ENCODE data around the gene CCHCR1.
A peak's percentile ranks its signal among the peaks of the same experiment; 100 is the strongest.

The CCHCR1 gene

DNA sequence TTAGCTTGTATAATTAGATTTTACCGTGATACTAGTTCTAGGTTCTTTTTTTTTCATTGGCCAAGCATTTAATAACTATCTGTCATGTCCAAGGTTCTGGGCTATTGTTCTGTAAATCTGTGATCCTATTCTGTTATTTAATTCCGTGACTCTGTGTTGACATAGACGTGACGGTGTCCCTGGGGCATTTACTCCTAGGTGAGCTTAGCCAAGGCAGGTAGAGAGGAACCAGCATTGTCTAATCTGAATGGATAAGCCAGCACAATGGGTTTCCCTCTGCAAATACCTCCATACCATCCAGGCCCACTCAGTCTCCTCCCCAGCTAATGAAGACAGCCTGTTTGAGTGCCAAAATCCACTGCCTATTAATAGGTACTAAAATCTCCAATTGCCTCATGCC is 28.5 kb downstream of the CCHCR1 start:
- DNase-seq (ENCODE audit: low read depth, low spot score) = no peak

DNA sequence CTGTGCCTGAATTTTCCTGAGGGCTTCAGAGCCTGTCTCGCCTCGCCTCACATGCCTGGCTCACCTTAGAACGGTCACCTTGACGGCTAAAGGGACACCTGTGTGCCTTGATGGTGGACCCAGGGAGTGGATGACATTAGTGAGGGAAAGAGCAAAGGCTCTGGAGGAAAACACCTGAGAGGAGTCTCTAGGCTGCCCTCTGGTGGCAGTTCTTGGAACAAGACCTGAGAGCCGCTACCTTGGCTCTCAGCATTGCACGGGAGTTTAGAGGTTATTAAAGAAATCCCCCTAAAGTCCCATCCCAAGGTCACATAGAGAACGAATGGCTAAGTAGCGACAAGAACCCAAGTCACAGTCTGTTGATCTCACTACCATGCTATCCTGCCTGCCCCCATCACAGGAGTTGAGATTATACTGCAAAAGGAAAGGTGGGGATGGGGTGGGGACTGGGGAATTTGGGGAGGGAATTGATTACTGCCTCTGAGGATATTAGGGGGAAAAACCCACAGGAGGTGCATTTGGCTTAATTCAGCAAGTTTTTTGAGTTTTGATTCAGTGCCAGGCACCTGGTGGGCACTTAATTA is 29.4 kb downstream of the CCHCR1 start:
- DNase-seq (ENCODE audit: low read depth, low spot score) = peak; percentile 53

DNA sequence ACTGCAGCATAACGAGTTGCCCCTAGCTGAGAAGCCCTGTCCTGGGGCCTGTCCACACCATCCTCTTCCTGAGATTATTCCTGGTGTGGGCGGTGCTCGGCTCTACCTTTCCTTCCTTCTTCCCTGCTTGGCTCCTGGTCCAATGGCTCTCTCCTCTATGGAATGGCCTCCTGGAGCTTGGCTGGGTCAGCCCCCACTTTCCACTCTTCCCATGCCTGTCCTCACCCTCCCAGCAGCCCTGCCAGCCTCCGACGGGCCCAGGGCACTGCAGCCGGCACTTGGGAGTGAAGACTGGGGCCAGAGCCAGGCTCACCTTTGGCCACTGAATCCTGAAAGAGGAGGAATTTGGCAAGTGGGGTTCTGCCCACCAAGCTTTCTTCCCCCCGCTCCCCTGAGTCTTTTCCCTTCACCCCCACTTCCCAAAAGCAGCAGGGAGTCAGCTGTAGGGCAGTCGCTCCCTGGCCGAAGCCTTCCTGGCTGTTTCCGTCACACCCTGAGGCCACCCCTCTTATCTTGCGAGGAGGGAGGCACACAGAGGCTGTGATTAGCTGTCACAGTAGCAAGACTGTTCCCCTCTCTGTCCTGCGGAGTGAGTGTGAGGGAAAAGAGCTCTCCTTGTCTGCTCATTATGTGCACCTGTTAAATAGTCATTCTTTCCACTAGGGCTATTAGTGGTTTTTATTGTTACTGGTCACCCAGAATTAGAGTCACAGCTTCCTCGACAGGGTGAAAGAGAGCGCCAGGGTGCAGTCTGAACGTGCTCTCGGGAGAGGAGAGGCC is 31.0 kb downstream of the CCHCR1 start:
- DNase-seq (ENCODE audit: low read depth, low spot score) = no peak

DNA sequence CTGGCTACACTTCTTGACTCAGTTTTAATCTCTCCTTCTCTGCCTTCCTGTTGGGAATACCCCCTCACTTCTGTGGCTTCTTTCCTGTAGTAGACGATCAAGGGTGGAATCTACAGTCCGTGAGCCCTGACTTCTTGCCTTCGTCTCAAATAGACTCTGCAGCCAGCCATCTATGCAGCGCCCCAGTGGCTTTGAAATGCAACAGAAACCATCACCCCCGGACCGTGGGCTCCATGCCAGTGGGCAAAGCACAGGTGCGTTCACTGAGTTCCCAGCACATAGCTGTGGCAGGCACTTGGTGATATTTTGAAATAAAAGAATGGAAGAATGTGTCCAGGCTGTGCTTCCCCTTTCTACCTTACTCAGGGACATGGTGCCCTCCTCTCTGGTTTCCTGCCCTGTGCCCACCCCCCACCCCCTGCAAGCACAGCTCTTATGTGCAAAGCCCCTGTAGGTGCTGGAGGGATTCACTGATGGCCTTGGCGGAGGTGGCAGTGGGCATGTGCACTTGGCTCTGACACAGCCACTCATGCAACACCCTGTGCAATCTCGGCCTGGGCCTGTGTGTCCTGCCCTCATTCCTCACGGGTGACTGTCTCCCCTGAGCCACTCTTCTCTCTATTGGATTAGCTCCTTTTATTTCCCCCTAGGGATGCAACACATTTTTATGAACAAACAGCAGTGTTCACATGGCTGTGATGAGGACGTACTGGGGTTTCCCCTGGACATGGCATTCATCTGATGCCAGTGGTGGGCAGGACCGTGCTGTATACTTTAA is 31.8 kb downstream of the CCHCR1 start:
- DNase-seq (ENCODE audit: low read depth, low spot score) = no peak

DNA sequence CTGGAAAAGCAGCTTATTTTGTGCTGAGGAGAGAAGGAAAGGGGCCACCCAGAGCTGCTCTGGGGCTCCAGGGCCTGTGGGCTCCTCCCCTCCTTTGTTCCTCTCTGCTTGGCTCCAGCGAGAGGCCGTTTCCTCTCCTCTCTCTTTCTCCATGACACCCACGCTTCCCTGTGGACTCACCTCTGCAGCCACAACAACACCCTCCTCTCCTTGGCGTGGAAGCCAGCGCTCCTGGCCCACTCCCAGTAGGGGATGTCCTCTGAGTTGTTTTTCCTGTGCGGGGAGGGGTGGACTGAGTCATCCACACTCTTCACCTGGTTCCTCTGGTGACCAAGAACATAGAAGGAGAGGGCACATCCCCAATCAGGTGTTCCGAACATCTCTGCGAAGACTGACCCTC is 32.4 kb downstream of the CCHCR1 start:
- no peak for DNase-seq (ENCODE audit: low read depth, low spot score)

DNA sequence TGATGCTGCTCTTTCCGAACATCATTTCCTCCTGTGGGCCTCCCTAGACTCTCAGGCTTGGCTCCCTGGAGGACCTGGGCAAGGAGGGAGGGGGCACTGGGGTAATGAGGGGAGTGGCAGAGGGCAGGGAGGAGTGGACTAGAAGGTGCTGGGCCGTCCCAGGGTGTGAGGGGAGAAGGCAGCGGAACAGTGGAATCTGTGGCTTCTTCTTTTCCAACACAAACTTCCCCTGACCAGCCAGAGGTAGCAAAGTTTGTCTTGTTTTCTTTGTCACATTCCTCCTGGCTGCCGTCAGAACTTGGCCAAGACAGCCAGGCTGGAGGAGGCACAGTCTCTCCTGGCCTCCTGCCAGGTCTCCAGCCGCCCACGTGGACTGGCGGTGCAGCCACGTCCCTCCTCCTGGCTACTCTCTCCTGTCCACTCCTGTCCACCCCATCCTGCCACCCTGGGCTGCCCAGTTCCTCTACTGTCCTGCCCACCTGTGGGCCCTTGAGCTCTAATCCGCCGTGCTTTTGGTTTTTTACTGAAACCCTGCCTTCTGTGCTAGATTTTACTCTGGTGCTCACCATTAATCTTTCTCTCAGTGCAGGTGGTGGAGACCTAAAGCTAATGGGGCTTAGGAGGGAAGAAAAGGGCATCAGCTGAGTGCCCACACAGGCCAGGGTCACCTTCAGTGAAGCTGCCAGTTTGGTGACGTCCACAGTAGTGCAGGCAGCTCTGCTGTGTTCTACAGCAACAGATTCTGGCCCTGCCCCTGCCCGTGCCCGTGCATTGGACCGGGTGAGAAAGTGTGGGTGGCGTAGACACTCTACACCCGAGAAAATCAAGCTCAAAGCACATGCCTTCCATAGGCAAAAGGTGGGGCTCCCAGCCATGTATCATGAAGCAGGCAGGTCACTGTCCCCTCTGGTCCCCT is 34.6 kb downstream of the CCHCR1 start:
- no peak for DNase-seq (ENCODE audit: low read depth, low spot score)

DNA sequence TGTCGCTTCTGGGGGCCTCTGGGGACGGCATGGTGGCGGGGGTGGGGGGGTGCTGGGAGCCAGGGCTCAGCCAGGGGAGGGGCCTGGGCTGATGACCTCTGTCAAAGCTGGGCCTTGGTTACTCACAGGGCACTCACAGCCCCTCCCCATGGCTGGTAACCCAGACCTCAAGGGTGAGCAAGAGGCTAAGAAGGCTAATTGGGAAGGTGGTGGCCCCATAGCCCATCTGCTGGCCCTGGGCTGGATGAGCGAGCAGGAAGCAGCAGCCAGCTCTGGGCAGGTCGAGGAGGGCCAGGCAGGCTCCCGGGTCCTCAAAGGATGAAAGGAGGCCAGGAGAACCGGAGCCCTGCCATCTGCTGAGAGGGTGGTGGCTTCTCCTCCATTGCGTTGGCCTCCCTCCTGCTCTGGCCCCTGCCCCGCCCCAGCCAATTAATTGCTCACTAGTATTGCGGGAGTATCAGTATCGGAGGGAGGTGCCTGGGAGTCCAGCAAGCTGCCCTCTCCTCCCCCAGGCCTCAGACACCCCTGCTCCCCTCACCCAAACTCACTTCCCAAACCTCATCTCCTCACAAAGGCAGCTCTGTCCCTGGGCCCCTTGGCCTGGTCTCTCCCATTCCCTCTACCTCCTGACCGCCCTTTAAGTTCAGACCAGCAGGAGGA is 36.3 kb downstream of the CCHCR1 start:
- DNase-seq (ENCODE audit: low read depth, low spot score) = no peak

DNA sequence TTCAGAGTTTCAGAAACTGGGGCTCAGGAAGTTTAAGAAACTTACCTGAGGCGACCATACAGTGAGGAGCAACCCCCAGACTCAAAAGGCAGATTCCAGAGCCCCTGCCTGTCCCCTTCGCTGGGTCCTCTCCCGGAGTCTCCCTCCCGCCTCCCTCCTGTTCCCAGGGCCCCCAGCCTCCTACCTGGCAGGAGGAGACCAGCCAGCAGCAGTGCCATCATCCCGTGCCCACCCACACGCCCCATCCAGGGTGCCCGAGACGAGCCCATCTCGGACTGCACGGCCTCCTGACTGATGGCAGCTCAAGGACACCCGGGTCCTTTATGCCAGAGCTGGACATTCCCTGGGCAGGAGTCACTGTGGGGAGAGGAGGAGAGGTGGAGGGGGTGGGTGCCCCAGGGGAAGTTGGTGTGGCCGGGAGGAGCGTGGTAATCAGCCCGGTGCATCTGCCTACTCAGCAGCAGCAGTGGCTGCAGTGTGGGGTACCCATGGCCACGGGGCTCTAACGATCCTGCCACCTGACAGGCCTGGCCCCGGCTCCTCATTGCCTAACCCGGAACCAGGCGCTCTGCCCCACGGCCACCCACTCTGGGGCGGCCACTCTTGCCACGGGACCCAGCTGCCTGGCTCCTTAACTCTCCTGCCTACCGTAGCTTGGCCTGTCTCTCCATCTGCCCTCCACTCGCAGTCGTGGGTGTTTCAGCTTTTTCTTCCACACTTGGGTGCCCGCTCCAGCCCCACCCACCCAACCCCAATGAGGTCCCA is 37.3 kb downstream of the CCHCR1 start, which contains the start of gene CDSN:
Gene CDSN (minus strand): TSS at position 296 of the 765 bp plus-strand sequence. CDS start 27 bp downstream, at position 269.
- no peak for DNase-seq (ENCODE audit: low read depth, low spot score)

DNA sequence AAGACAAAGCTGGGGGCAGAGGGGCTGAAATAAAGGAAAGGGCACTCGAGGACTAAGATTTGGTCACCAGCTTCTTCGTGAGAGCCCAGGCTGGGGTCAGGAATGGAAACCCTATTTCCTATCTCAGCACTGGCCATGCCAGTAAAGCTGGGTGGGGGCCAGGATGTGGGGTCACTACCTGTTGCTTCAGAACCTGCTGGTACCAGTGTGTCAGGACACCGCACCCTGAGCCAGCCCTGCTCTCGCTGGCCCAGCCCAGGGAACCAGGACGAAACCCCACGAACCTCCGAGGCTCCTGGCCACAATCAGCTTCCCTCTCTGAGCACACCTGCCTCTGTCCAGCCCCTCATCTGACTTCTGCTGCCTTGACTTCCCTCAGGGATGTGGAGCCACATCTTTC is 39.4 kb downstream of the CCHCR1 start:
- DNase-seq (ENCODE audit: low read depth, low spot score) = no peak

DNA sequence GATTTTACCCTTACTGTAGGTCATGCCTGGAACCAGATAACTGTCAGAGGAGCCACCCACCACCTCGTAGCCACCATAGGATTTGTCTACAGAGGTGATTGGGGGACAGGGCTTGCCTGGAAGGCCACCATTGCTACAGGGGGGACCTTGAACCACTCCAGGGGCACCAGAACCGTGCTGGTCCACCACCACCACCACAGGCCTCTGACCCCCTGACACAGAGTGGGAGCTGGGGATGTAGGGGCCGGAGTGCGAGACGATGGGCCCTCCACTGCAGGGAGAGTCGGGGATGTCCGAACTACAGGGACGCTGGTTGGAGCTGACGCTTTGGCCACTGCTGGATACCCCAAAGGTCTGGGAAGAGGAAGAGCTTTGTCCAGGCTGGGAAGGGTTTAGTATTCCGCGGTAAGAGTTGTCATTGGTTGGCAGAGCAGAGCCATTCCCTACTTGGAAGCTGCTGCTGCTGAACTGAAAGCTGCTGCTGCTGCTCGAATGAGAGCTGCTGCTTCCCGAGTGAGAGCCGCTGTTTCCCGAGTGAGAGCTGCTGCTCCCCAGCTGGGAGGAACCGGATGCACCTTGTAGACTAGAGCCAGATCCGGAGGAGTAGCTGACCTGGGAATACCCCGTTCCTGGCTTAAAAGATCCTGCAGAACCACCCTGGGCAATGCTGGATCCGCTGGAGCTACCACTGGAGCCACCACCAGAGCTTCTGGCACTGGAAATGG is 40.8 kb downstream of the CCHCR1 start:
- DNase-seq (ENCODE audit: low read depth, low spot score) = no peak

DNA sequence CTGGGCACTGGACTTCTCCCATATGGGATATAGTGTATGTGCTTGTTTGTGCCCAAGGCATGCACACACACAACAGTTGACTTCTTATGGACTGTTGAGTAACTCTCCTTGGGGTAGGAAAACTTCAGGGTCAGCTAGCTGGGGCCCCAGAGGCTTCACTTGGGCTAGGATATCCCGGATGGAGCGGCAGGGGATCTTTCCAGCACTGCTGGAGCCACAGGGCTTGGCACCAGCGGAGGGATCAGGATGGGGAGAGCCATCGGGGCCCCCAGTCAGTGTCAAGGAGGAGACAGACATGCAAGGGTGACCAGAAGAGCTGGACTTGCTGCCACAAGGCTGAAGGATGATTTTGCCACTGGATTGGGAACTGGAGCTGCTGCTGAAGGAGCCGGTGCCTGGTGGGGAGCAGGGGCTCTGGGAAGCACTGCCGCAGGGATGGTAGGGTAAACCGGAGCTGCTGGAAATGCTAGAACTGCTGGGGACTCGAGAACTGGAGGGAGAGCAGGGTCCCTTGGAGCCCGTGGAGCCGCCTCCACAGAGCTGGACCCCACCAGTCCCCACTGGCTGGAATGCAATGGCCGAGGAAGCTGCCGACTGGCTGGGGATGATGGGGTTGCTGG is 41.6 kb downstream of the CCHCR1 start:
- DNase-seq (ENCODE audit: low read depth, low spot score) = no peak

DNA sequence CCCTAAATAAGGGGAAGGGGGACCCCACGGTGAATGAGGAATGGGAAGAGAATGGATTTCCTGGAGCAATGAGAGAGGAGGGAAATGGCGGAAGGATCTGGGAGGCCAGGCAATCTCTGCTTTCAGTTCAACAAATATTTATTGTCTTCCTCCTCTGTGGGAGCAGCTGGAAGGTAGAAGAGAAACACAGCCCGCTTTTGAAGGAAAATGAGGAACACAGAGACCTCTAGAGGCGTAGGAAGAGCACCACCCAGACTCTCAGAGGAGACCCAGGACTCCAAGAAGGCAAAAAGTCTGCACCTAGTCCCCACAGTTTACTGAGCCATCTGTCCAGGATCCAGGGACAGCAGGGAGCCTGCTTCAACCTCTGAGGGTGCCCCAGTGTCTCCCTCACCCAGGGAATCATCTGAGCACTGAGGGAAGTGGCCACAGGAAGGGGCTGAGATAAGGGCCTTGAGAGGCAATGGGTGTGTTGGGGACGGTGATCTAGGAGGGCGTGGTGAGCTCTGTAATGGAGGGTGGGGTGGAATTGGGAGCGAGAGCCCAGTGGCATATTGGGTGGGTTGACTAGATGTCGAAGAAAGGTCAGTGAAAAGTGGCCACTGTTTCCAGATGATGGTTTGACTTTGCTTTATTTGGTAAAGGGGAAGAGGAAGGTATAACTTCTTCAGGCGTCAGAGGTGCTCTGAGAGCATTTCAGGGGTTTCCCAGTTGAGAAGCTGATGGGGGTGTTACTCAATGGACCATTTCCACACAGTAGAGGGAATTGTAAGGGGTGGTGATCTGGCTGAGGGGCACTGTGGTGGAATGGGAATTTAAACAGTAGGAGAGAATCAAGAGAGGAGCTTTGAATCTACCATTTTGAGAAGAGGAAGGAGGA is 42.4 kb downstream of the CCHCR1 start:
- no peak for DNase-seq (ENCODE audit: low read depth, low spot score)

DNA sequence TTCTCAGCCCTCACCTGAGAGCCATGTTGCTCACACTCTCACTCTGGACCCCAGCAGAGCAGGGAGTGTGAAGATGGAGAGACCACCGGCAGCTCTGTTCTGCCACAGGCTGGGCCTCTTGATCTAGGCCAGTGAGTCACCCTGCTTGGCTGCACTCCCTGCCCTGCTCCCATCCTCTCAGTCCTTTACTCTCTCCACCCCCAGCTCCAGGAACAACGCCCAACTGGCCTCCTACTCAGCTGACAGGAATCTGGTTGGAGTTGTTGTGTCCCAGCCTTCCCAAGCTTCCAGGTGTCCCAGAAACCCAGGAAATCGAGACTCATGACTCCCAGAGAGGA is 43.1 kb downstream of the CCHCR1 start, which contains the start of gene PSORS1C1:
Gene PSORS1C1 (plus strand): TSS at position 260 of the 338 bp plus-strand sequence. CDS start 14,833 bp downstream, outside the sequence.
- DNase-seq (ENCODE audit: low read depth, low spot score) = no peak

DNA sequence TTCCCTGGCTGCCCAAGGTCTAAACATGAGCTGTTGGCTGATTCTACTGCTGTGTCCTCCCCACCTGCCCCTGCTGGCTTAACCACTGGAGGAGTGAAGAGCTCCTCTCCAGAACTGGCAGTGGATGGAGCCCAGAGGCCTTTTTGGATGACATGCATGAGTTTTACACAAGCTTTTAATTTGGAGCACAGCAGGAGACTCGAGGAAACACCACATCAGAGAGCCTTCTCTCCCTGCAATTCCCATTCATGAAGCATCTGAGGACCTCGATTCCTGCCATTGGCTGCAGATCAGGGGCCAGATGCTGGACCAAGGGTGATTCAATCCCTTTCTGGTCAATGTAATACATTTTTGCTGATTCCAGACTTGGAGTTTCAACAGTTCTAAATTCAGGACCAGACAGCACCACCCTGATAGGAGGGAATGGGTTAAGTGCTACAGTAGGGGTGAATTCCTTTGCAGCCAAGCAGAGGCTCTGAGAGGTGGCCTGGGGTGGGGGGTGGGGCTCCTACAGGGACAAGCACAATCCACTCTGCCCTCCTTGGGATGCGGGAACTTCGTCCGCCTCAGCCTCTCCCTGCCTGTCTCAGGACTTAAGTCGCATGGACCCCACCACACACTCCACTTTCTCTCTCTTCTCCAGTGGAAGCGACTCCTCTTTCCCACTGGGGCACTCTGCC is 43.6 kb downstream of the CCHCR1 start:
- DNase-seq (ENCODE audit: low read depth, low spot score) = no peak

DNA sequence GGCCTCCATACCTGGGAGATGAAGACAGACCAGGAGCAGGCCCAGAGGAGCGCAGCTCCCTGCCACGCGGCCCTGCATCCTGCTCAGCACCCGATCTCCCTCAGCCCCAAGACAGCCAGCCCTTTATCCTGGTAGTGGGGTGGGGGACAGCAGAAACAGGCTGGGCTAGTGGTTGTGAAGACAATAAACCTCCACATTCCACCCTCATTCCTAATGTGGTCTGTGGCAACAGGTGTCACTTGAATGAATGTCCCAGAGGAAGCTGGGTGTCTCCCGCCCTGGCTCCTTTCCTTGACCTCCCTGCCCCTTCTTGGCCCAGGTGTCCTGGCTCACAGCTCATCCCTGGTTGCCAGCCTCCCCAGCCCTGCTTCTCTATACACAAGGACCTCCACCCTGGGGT is 45.1 kb downstream of the CCHCR1 start, which contains the start of gene C6orf15:
Gene C6orf15 (minus strand): TSS at position 98 of the 400 bp plus-strand sequence. CDS start 20 bp downstream, at position 78.
- no peak for DNase-seq (ENCODE audit: low read depth, low spot score)

DNA sequence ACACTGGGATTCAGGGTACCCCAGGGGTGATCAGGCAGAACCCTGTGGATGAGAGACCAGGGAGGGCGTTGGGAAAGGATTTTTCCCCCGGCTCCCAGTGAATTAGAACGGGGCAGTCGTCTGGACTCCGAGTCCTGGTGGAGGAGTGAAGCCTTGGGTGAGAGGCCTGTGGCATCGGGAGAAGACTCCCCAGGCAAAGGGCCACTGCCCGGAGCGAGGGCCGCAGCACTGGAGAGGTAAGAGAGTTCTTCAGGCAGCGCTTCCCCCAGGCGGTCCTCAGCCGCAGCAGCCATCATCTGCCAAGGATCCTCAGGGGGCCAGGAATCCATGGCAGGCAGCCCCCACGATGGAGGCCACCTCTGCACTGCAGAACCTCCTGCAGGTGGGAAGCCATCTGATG is 45.9 kb downstream of the CCHCR1 start:
- DNase-seq (ENCODE audit: low read depth, low spot score) = no peak

DNA sequence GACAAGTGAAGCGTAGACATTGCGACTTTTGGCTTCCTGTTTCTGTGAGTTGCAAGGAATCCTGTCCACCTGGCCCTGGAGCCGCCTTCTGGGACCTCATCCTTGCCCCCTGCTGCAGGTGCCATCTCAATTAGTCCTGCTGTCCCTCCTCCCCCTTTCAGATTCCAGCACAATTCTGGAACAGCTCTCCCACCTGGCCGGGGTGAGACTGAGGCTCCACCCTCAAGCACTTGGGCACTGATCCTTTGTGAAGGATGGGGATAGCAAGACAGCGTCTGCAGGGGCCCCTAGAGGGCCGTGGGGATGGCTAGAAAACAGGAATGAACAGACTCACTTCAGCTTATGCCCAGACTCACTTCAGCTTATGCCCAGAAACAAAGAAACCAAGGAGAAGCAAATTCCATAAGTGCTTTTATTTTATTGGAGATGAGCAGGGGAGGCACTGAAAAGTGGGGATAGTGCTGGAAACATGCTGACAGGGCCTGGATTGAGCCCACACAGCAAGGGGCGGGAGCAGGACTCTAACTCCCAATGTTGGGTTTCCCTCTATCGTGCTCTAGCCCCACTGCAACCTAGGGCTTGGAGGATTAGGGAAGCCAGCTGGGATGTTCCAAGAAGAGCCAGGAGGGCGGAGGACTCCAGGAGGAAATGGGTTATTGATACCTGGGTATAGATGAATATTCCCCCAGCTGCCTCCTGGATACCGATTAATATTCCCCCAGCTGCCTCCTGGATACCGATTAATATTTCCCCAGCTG is 46.6 kb downstream of the CCHCR1 start:
- no peak for DNase-seq (ENCODE audit: low read depth, low spot score)

All from activated naive CD8-positive, alpha-beta T cell treated with anti-CD3 and anti-CD28 coated beads, Interleukin-2, amount 50 U/mL, for 16 hours (primary cell).